ENCODE measurements around the gene SLC6A3. TPM values are rescaled to one million over a fixed set of nuclear protein-coding genes. Genes with fewer than 3 reads are reported as not detected.
A peak's percentile ranks its signal among the peaks of the same experiment; 100 is the strongest.
"Not testable (repeated sequence)": the region's sequence is repeated elsewhere in the genome, so short reads cannot be mapped to it uniquely, and the experiment has no call there.

Gene SLC6A3
- total RNA-seq, 1 donor from 2014 or later = not detected

DNA sequence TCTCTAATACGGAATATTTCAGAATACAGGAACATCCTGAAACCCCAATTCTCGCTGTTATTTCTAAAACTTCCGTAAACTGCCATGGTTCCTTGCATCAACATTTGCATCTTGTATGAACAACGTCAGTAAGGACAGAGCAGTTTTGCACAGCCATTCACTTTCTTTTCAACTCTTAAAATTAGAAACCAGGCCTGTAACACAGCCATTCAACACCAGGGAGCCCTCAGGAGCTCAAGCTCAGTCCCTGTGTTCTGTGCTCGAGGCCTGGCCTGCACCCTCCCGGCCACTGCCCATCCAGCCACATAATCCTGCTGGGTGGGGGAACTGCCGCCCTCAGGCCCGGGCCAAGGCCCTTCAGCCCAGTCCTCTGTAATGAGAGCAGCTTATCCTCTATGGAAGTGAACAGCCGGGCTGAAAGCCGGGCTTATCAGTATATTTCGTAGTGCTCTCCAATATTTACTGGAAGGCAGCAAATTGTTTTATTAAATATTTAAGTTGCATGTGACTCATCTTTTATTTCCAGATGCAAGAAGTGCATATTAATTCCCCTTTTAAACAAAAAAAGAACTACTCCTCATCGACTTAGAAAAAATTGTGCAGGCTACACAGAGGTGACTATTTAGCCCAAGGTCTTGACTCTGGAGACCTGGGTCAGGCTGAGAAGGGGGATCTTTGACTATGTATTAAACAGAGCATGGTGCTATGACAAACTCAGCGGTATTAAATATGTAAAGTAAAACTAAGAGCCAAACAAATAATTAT lies 33.2 kb upstream of the SLC6A3 start:
- no peak for FAIRE-seq

DNA sequence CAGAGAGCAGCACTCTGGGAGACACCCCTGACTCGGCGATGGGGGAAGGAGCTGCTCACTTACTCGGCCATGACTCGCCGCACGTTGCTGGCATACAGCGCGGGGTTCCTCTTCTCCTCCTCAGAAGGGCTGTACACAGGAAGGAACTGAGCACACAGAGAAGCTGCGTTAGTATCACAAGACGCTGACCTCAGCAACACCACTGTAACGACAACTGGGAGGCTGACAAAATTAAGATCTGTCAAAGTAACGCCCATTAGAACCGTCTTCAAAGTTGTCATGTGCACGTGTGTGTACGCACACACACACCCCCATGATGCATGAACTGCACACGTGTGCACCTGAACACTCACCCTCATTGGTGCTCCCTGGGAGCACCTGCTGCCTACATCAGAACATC lies 32.1 kb upstream of the SLC6A3 start:
- DNase-seq (ENCODE audit: low spot score in 2 of 2) (no peak), FAIRE-seq (no peak)

More for the DNA sequence above, 33.2 kb upstream of the SLC6A3 start:
- DNase-seq (ENCODE audit: low spot score in 2 of 2) = no peak

DNA sequence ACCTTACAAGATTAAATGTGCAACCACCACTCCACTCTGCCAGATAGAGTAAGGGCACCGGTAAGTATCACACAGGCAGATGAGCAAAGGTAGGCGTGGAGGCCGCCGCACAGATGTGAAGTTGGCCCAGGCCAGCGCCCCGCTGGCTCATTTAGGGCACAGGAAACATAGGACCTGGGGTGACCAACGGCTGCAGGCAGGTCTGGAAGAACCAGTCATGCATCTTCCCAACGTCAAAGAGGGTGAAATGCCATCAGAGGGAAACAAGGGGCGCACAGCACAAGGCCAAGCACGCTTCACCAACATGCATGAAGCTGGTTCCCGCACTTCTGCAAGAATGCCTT lies 31.7 kb upstream of the SLC6A3 start:
- DNase-seq (ENCODE audit: low spot score in 2 of 2) (no peak), FAIRE-seq (no peak)

DNA sequence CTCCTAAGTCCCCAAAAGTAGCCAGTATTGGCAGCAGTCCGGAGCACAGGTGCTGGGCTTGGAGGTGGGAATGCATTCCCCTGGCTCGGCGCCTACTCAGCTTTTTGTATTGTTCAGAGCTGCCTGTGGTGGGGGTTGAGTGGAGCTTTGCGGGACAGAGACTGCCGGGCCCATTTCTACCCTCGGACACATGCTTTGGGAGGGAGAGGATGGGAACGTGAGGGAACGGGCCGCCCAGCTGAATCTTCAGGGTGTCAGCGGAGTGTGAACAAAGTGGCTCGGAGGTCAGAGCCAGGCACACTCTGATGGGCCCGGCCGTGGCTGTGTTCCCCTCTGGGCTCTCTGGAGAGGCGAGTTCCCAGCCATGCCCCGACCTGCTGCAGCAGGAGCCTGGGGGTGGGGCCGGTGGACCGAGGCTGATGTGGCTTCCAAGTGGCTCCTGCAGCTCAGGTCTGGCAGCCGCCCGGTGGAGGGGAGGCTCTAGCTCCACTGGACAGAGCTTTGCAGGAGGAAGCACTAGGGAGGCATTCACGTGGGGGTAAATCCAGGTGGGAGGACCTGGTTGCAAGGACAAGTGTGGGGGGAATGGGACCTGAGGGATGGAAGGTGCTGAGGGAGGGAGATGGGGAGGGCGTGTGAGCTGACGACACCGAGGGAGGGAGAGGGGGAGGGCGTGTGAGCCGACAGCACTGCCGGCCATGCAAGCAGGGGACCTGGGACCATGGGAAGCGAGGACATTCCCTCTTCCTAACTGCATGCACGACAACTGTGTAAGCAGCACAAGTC lies 31.1 kb upstream of the SLC6A3 start:
- FAIRE-seq (no peak), DNase-seq (ENCODE audit: low spot score in 2 of 2) (no peak)

DNA sequence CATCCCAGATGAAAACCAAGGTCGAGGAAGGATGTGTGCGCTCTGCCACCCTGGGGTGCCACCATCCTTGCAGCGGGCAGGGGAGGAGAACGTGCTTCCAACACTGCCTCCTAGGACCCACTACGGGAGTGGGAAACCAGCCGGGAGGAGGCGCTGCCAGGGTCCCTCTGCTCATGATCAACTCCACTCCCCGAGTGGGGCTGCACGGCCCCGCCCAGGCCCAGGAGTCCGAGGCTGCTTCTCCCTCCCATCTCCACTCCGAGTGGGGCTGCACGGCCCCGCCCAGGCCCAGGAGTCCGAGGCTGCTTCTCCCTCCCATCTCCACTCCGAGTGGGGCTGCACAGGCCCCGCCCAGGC lies 30.3 kb upstream of the SLC6A3 start:
- DNase-seq (ENCODE audit: low spot score in 2 of 2); FAIRE-seq: not testable (repeated sequence)

DNA sequence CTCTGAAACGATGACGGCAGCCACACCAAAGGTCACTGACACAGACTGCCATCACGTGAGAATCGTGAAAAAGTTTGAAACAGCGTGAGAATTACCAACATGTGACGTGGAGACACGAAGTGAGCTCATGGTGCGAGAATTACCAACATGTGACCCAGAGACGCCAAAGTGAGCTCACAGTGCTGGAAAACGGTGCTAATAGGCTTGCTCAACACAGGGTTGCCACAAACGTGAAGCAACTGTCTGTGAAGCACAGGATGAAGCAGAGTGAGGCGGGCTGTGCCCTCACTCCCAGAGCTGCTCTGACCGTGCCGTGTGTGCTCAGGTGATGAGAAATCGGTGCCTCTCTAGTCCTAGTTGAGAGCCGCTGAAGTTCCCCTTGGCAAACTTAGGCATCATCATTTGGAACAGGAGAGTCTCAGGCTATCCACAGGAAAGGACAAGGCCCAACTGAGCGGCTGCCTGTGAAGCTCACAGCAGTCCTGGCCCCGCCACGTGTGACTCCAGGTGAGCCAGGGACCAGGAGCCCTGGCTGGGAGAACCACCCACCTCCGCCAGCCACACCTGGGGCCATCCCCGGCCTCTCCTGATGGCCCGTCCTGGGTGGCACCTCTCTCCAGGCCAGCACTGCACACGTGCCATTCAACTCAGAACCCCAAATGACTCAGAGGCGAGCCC lies 29.8 kb upstream of the SLC6A3 start:
- DNase-seq (ENCODE audit: low spot score in 2 of 2) = no peak
- FAIRE-seq = no peak

DNA sequence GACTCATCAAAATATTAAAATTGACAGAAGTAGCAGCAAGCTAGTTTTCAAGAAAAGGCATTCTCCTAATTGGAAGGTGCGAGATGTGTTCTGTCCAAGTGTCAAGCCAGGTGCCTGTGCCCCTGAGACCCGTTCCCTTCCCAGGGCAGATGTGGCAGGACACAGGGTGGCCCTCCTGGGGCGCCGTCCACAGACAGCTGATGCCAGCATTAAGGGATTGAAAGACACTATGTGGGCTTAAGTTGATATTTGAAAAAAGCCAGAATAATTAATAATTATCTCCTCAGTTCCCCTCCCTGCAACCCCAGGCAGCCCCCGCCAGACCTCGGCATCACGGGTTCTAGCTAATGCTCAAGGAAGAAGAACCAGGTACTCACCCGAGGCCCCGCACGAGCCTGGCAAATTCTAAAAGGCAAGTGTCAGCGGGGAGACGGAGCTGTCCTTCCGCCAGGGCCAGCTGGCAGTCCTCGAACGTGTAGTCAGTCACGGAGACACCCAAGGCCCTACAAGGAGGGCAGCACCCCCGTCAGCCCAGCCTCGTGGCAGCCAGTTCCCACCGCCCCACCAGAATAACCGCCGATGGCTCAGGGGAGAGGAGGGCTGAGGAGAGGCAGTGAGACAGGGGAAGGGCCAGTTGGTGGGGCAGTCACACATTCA lies 29.1 kb upstream of the SLC6A3 start:
- FAIRE-seq = no peak

DNA sequence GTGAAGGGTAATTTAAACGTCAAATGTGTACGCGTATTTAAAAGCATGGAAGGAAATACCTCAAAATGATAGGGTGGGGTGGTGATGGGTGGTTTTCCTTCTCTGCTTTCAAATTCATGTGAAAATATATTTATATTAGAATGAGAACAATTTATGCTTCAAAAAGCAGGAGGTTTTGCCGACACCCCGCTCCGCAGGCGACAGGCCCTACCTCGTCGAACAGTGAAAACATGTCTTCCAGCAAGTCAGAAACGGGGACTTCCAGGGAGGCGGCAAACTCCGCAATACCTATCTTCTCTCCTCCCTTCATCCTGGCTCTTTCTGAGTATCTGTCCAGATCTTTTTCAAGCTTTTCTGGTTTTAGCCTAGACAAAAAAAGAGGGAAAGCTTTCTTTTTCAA lies 28.5 kb upstream of the SLC6A3 start:
- DNase-seq (ENCODE audit: low spot score in 2 of 2) (no peak), FAIRE-seq (no peak)

More for the DNA sequence above, 29.1 kb upstream of the SLC6A3 start:
- DNase-seq (ENCODE audit: low spot score in 2 of 2) = no peak

DNA sequence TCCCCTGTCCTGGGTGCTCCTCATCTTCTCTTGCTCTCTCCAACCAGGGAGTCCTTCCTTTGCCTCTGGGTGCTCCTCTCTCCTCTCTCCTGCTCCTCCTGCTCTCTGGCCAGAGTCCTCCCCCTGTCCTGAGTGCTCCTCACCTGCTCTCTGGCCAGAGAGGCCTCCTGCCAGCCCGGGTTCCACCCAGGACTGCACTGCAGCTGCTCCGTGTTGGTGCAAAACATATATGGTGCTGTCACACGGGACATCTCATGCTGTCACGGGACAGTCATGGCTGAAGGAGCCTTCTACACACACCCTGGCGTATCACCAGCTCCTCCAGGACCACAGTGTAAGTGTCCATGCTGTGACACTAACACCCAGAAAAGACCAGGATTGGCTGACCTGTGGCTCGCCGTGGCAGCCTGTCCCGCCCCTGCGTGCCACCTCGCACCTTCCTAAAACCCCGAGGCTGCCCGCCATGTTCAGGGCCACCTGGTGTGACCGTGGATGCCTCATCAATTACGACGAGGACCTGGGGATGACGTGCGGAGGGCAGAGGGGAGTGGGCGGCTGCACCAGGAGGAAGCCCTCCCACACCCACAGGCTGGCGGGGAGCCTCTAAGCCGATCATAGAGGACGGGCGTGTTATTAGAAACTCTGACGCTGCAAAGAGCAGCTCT lies 27.9 kb upstream of the SLC6A3 start:
- no peak for FAIRE-seq
- DNase-seq (ENCODE audit: low spot score in 2 of 2) = no peak

DNA sequence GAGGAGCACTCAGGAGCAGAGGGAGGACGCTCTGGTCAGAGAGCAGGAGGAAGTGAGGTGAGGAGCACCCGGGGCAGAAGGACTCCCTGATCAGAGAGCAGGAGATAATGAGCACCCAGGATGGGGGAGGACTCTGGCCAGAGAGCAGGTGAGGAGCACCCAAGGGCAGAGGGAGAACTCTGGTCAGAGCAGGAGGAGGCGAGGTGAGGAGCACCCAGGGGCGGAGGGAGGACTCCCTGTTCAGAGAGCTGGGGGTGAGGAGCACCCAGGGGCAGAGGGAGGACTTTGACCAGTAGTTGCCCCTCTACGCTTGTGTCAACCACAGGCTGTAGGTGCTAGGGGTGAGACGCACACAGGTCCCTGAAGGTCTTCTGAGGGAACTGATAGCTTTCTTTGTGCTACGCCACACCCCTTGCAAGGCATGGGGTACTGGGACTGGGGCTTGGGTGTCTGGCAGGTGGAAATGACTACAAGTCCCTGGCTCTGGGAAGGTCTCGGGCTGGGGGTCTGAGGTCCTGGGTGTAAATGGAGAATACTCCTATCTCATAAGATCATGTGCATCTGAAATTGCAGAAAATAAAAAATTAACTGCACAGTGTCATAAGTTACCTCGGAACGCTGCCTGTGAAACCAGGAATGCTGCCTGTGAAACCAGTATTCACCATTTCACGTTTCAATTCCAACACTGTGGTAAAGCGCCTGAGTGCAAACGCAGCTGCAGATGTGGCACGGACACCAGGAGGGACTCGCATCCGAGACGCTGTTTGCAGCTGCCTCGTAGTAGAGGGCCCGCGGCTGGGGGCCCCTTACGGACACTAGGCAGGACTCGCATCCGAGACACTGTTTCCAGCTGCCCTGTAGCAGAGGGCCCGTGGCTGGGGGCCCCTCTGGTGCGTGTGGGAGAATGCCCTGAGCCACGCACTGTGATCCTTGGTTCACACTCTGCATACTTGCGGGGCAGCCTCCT lies 27.0 kb upstream of the SLC6A3 start:
- FAIRE-seq (no peak), DNase-seq (ENCODE audit: low spot score in 2 of 2) (no peak)

DNA sequence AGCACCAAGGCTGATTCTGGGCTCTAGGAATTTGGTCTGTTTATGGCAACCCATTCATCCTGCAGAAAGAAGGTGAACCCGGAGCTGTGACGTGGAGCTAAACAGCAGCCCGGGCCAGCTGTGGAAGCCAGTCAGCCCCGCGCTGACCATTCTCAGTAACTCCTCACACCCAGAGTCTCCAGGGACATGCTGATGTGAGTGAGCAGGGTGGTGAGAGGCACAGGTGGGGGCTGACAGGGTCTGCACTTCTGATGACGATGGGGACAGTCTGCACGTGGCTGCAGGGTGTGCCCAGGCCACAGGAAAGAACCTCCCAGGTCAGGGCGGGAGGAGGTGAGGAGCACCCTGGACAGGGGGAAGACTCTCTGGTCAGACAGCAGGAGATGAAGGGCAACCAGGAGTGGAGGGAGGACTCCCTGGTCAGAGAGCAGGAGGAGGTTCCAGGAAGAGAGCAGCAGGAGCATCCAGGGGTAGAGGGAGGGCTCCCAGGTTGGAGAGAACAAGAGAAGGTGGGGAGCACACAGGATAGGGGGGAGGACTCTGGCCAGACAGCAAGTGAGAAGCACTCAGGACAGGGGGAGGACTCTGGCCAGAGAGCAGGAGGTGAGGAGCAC lies 26.1 kb upstream of the SLC6A3 start:
- FAIRE-seq (no peak), DNase-seq (ENCODE audit: low spot score in 2 of 2) (no peak)

DNA sequence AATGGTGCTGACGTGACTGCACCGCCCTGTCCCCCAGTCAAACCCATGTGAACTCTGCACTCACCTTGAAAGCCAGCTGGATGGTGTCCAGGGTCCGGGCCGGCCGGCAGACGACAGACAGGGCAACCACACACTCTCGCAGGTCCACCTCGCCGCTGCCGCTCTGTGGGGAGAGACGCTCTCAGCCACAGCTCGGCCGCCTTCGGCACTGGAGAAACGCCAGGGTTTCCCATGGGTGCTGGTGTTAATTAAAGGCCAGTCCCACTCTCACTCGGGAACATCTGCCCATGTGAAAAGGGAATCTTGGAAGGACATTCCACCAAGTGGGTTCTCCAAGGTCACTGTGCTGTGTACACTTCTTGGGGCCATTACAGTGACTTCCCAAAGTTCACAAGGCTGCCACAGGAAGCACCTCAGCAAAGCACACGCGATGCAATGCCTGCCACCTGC lies 25.5 kb upstream of the SLC6A3 start:
- FAIRE-seq (no peak), DNase-seq (ENCODE audit: low spot score in 2 of 2) (no peak)

DNA sequence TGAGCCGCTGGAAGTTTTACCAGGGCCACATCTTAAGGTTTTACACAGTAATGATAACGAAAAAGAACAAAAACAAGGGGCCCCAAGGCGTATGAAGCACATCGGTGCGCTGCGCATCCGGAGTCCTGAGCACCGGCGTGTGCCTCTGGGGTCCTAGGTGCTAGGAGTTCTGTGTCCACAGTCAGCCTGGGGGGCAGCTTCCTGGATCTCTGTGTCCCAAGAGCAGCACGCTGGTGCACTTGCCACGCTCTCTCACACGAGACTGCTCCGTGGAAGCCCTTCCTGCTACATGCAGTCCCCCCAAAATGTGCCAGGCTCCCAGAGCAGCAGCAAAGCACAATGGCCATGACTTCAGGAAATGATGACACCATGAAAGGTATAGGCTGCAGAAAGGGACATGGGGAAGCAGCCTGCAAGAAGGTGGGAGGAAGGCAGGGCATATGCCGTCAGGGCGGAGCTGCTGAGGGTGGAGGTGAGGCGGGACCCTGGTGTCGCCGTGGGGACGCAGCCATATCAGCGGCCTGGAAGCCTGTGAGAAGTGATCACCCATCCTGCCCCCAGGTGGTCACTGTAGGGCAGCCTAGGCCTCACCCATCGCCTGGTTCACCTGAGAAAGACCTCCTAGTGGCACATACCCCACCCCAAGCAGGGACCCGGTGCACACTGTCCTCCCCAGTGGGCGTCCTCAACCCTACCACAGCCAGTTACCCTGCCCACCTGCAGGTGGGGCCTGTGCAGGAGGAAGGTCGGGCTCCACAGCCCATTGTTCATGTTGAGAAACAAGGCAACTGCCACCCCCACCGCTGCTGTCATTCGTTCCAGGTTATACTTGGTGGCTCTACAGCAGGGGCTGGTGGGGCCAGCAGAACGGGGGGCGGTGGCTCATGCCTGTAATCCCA lies 23.6 kb upstream of the SLC6A3 start:
- FAIRE-seq (no peak), DNase-seq (ENCODE audit: low spot score in 2 of 2) (no peak)

DNA sequence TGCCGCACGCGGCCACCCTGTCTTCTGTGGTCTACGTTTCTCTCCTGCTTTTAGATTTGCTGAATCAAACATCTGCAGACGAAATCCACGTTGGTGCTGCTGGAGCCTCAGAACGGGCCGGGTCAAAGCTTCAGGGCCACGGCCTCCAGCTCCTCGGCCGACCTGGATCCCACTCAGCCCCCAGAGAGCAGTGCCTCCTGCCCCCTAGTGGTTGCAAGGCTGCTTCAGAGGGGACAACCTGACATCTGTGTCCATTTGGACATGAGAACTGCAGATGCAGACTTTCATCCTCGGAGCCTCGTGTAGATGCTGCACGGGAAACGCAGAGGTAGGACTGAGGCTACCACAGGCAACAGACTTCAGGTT lies 23.0 kb upstream of the SLC6A3 start:
- DNase-seq (ENCODE audit: low spot score in 2 of 2) (peak; percentile 61 to 73), FAIRE-seq (no peak)

DNA sequence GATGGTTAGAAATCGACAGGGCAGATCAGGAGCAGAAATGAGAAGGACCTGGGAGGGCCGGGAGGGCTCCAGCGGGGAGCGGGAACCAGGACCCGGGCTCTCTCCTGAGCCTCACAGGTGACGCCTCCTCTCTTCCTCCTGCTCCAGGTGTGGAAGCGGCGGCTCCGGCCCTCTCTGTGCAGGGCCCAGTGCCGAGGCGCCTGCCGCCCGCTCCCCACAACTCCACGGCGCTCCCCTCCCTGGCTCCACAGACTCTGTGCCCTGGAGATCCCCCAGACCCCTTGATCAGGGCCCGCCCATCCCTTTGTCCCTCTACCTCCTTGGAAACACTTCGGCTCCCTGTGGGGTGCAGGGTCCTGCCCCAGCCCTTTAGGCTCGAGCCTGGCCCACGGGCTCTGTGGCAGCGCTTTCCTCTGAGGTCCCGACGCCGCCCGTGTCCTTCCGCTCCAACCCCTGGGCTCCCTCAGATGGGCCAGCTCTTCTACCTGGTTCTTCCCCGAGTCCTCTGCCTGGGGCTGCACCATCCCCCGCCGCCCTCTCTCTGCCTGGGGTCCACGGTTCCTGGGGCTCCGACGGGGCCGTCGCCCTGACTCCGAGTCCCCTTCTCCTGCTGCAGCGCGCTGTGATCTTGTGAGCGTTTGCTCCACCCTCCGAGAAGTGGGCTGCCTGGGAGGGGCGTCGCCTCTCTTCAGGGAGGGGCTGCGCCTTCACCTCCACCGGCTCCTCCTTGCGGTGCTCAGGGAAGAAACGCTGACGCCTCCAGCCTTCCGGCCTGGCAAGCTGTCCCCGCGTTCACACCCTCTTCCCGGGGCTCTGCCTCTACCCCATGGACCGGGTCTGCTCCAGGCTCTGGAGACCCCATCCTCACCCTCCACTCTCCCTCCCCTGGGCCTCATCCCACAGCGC lies 22.4 kb upstream of the SLC6A3 start:
- DNase-seq (ENCODE audit: low spot score in 2 of 2) (no peak), FAIRE-seq (no peak)

DNA sequence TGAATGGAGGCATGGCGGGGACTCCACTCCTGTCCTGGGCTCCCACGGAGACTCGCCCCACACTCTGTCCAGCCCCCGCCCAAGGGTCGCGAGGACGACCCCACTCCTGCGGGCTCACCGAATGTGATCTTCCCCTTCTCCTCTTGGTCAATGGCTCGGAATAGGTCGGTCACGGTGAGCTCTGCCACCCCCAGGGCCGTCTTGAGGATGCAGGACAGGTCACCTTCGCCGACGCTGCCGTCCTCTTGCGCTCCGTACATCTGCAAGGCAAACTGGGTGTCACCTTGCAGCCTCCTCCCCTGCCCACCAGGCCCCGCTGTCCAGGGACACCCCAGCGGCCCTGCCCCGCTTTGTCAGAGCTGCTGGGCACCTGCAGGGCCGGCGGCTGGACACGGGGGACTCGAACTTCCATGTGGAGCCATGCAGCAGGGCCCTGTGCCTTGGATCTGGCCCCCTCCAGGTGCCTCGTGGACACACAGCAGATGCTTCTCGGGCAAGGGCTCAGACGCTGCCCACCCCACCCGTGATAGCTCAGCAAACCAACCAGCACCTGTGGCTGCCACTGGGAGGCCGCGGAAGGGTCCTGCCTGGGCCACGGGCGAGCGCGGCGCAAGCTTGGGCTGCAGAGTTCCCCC lies 21.5 kb upstream of the SLC6A3 start:
- no peak for DNase-seq (ENCODE audit: low spot score in 2 of 2)
- no peak for FAIRE-seq
